Measurements from ENCODE around the gene IZUMO4.

IZUMO4 gene

DNA sequence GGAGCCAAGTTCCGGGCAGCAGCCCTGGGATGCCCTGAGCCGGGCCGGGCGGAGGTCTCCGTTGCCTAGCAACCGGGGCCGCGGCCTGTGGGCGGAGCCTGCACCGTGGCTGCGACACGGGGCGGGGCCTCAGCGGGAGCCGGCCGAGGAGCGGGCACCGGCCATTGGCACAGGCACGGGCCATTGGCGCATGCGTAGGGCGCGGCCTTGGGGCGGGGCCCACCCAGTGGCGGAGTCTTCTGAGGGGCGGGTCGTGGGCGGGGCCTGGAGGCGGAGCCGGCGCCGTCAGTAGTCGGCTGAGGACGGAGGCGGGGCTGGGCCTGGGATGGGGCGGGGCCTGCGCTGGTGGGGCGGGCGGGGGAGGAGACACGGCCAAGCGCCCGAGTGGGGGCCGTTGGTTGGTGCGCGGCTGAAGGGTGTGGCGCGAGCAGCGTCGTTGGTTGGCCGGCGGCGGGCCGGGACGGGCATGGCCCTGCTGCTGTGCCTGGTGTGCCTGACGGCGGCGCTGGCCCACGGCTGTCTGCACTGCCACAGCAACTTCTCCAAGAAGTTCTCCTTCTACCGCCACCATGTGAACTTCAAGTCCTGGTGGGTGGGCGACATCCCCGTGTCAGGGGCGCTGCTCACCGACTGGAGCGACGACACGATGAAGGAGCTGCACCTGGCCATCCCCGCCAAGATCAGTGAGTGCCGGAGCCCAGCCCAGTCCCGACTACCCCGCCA, at the start of gene IZUMO4:
IZUMO4 (plus strand) TSS at position 436 of the 723 bp plus-strand sequence; CDS start at position 467, 31 bp downstream.
- peak; percentile 99 for DNase-seq

DNA sequence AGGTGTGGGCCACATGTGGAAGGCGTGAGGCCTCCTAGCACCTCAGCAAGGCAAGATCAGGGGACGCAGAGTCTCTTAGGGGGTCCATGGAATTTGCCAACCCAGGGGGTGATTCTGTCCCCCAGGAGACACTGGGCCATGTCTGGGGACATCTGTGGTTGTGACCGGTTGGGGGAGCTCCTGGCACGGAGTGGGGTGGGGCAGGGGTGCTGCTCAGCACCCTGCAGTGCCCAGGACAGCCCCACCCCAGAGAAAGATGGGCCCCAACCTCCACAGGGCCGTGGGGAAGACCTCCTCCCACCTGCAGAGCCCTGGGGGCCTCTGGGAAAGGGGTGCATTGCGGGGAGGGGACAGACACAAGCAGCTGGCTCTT, 49.7 kb upstream of the IZUMO4 start:
- DNase-seq = peak; percentile 18

DNA sequence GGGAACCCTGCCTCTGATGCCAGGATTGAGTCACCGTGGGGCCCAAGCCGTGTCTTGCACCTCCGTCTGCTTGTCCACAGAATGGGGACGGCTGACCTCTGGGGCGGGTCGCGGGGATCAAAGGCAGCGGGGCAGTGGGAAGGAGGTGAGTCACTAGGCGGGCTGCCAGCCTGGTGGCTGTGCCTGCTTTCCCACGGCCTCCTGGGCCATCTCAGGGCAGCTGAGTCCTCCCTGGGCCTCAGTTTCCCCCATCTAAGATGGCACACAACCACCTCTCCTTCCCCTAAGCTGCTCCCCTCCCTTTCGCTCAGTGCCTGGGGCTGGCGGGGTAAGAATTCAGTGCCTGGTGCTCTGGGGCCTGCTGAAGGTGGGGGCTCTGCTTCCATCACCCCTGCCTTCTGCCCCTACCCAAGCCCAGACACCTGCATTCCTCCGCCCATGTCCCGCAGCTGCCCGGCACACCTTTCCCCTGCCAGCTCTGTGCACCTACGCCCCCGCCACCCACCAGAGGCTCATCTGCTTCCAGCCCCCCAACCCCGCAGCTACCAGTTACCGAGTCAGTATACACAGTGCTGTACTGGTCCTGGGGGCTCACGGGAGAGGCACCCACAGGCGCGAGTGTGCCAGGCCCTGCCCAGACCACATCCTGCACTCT, 49.1 kb upstream of the IZUMO4 start:
- DNase-seq = peak; percentile 44

DNA sequence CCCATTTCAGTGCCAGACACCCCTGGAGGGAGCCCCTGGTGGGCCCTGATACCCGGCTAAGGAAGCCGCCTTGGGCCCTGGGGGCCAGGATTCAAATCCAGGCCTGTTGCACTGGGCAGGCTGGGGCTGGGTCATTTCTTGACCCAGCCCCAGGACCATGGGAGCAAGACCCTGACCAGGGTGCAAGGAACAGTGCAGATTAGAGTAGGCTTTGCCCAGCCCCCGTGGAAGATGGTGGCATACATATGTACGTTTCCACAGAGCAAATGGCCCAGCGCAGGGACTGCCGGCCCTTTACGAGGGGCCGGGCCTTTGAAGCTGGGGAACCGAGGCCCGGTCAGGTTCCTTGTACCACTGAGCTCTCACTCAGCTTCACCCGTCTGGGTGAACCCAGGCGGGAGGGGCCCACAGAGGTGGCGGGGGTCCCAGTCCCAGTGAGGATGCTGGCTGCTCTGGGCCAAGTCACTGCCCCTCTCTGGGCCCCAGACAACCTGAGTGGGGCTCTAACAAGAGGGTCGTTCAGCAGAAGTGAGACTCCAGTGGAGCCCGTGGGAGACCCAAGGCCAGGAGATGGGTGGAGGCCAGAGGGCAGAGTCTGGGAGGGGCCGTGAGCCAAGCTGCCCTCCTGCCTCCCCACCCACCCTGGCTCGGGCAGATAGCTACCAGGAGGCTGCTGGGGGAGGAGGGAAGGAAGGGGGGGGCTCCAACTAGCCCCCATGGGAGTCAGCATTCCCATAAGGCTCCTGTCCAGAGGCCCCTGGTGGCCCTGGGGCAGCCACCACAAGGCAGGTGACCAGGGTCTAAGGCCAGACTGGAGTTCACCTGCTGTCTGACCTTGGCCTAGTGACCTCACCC, 48.4 kb upstream of the IZUMO4 start:
- no peak for DNase-seq

DNA sequence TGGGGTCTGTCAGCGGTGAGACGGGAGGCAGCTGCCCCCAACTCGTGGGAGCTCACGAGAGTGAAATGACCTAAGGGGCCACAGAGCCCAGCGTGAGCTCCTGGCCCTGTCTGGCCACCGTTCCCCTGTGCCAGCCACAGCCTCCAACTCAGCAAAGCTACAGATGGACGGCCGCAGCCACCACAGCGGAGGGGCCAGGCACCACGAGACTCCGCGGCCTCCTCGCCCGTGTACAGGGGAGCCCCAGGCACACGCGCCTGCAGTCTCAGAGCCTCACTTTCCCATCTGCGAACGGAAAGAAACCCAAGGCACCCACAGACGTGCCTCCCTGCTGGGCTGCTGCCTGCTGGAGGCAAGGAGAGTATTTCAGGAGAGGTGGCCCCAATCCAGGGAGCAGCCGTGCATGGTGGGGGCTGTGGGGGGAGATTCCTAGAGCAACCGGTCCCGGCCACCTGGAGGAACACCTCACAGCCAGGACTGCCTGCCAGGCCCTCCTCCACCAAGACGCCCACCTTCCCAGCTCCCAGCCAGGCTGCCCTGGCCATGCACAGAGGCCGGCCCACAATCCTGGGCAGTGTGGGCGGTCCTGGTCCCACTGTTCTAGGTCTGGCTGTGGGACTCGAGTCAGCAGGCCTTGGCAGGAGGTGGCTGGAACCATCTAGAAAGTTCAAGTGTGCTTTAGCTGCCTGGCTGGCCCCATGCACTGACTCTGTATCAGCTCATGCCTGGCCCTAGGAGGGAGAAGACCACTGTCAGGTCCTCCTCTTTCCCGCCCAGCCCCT, 47.6 kb upstream of the IZUMO4 start:
- DNase-seq = peak; percentile 22

GRCh38 chr19:2049741-2050348, 46.9 kb upstream of the IZUMO4 start:
- DNase-seq = peak; percentile 76

DNA sequence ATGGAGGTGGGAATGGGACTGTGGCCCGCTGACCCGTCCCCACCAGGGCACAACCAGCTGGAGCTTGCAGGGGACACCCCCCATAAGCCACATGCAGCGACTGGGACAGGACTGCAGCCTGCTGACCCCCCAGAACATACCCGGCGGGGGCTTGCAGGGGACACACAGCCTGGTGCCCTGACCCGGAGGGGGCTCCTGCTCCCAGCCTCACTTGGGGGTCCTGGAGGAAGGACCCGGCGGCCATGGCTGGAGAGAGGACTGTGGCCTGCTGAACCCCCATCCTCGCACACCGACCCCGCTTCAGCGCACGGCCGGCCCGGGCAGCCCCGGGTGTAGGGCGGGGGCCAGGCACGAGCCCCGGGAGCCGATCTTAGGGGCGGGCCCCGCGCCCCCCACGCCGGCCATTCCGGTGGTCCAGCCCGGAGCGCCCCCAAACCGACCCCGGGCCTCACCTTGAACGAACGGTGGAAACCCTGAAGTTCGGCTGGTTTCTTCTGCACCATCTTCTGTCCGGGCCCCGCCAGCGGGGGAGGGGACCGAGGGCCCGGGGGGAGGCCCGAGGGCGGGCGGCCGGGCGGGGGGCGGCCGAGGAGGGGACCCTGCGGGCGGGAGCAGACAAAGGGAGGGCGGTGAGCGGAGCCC, 46.2 kb upstream of the IZUMO4 start:
- no peak for DNase-seq

GRCh38 chr19:2050991-2051772, 45.5 kb upstream of the IZUMO4 start, which contains the start of gene MKNK2:
MKNK2 (minus strand) TSS chr19:2051244; CDS start chr19:2050851, 393 bp downstream.
- DNase-seq = peak; percentile 91

GRCh38 chr19:2051773-2052704, 44.7 kb upstream of the IZUMO4 start:
- DNase-seq = peak; percentile 81

GRCh38 chr19:2053601-2054389, 42.9 kb upstream of the IZUMO4 start:
- DNase-seq = no peak

- DNase-seq = no peak
Measured at GRCh38 chr19:2054763-2055162, 42.0 kb upstream of the IZUMO4 start.

GRCh38 chr19:2055931-2056836, 40.5 kb upstream of the IZUMO4 start:
- DNase-seq = peak; percentile 62

- DNase-seq = no peak
Measured at GRCh38 chr19:2056837-2057192, 39.9 kb upstream of the IZUMO4 start.

GRCh38 chr19:2057484-2058469, 38.9 kb upstream of the IZUMO4 start:
- no peak for DNase-seq

GRCh38 chr19:2058570-2059421, 37.9 kb upstream of the IZUMO4 start:
- no peak for DNase-seq

All from CD4-positive, alpha-beta T cell treated with Interleukin-17A for 1 hour (primary cell).